Endothelial cell (in vitro differentiated cells): ENCODE results near the gene OR4S1. TPM values are rescaled to one million over a fixed set of nuclear protein-coding genes. Genes with fewer than 3 reads are reported as not detected.

Experiments used
- DNase-seq: peaks from one replicate; pipeline ENCODE4 v3.0.0; 2021; ENCODE audit warnings: low spot score
- H3K27ac Mint-ChIP-seq: one replicate; pipeline ENCODE4 v1.8.0; 2021; ENCODE audit warnings: mixed read lengths, inconsistent platforms; ENCODE audit not compliant: unreplicated experiment
- H3K27me3 Mint-ChIP-seq: one replicate; pipeline ENCODE4 v1.8.0; 2021; ENCODE audit warnings: mild to moderate bottlenecking, moderate library complexity, mixed read lengths, inconsistent platforms; ENCODE audit not compliant: unreplicated experiment
- H3K36me3 Mint-ChIP-seq: one replicate; pipeline ENCODE4 v1.8.0; 2021; ENCODE audit warnings: mild to moderate bottlenecking, low read depth, mixed read lengths, inconsistent platforms; ENCODE audit not compliant: unreplicated experiment
- H3K4me1 Mint-ChIP-seq: one replicate; pipeline ENCODE4 v1.8.0; 2021; ENCODE audit warnings: mild to moderate bottlenecking, mixed read lengths, inconsistent platforms; ENCODE audit not compliant: unreplicated experiment
- H3K4me3 Mint-ChIP-seq: one replicate; pipeline ENCODE4 v1.8.0; 2021; ENCODE audit warnings: mild to moderate bottlenecking, mixed read lengths, inconsistent platforms; ENCODE audit not compliant: unreplicated experiment
- H3K9me3 Mint-ChIP-seq: one replicate; pipeline ENCODE4 v1.8.0; 2021; ENCODE audit warnings: mixed read lengths, inconsistent platforms; ENCODE audit not compliant: unreplicated experiment
- long read RNA-seq: library from polyadenylated mRNA; unstranded; transcript quantifications from one replicate; pipeline ENCODE4 v2.0.0, GENCODE V29; 2020; ENCODE audit not compliant: unreplicated experiment
- total RNA-seq: library from RNA; stranded (reverse); fragmentation: NEBNext Ultra II Directional; extraction: Animal tissue kit (Norgen Biotek cat#: 25700); gene quantifications from one replicate; pipeline ENCODE4 v1.2.1, GENCODE V29; 2021; ENCODE audit not compliant: unreplicated experiment
- TF ChIP-seq, protein P1 (sequence below): fragments of 200-600 bp; sonication (generic); IDR thresholded peaks from one replicate; pipeline ENCODE4 v1.5.0; 2021; ENCODE audit warnings: antibody characterized with exemption; ENCODE audit not compliant: unreplicated experiment

The OR4S1 gene, protein sequence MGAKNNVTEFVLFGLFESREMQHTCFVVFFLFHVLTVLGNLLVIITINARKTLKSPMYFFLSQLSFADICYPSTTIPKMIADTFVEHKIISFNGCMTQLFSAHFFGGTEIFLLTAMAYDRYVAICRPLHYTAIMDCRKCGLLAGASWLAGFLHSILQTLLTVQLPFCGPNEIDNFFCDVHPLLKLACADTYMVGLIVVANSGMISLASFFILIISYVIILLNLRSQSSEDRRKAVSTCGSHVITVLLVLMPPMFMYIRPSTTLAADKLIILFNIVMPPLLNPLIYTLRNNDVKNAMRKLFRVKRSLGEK
- total RNA-seq: not detected
- long read RNA-seq: 0 reads

DNA sequence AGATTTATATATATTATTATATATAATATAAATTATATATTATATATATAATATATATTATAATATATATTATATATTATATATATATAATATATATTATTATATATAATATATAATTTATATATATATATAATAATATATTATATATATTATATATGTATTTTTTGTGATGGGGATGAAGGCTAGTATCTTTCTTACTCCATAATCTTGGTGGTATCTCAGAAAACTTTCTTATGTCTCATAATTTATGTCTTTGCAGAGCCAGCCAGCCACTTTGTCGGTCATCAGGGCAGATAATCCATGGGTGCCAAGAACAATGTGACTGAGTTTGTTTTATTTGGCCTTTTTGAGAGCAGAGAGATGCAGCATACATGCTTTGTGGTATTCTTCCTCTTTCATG, at the start of gene OR4S1:
Gene OR4S1 (plus strand): TSS at position 301 of the 400 bp plus-strand sequence. CDS start 0 bp downstream, at position 301.
- Mint-ChIP-seq H3K9me3 (peaks cover 14% of the 10 kb centered on the region), H3K4me1 (no peaks in the 10 kb centered on the region), H3K4me3 (no peak within 1 kb of the TSS), H3K27ac (no peak within 1 kb of the TSS), H3K36me3 (no peaks in the 10 kb centered on the region), H3K27me3 (peaks cover 1% of the 10 kb centered on the region)
- DNase-seq: no peak
- TF ChIP-seq, protein P1, sequence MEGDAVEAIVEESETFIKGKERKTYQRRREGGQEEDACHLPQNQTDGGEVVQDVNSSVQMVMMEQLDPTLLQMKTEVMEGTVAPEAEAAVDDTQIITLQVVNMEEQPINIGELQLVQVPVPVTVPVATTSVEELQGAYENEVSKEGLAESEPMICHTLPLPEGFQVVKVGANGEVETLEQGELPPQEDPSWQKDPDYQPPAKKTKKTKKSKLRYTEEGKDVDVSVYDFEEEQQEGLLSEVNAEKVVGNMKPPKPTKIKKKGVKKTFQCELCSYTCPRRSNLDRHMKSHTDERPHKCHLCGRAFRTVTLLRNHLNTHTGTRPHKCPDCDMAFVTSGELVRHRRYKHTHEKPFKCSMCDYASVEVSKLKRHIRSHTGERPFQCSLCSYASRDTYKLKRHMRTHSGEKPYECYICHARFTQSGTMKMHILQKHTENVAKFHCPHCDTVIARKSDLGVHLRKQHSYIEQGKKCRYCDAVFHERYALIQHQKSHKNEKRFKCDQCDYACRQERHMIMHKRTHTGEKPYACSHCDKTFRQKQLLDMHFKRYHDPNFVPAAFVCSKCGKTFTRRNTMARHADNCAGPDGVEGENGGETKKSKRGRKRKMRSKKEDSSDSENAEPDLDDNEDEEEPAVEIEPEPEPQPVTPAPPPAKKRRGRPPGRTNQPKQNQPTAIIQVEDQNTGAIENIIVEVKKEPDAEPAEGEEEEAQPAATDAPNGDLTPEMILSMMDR: no peak

DNA sequence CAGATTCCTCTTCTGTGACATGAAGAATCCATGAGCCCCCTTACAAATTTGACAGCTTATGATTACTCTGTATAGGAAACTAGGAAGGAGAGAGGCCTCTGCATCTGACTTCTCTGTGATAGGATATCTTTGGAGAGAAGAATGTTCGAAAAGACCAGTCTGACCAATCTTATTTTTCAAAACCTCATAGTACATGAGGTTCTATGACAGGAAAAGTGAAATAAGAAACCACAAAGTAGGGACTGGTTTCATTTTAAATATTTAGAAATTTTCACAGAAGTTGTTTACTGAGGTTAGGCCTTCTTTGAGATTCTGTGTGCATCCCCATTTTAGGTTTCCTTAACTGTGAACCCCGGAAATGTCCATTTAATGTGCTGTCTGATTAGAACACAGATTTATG, 44.4 kb upstream of the OR4S1 start:
- TF ChIP-seq, protein P1: no peak

DNA sequence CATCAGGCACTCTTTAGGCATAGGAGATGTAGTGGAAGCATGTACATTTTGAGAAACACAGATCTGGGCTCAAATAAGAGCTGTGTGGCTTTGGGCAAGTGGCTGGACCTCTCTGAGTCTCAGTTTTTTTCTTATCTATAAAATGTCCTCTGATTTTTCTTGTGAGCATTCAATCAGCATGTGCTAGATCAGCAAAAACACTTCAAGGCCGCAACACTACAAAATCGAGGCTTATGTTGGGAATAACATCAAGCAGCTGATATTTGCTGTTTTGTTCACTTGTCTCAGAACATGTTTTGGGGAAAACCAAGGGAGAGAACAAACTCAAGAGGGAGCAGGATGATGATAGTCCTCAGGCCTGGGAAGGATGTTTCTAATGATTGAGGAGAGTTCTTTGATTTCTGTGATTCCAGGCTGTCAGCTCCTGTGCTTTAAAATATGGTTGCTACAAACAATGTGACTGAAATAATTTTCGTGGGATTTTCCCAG, 42.6 kb upstream of the OR4S1 start, which contains the start of gene OR4X1:
Gene OR4X1 (plus strand): TSS at position 439 of the 489 bp plus-strand sequence. CDS start 0 bp downstream, at position 439.
- Mint-ChIP-seq H3K27me3 (peaks cover 1% of the 10 kb centered on the region), H3K27ac (no peak within 1 kb of the TSS), H3K9me3 (peaks cover 37% of the 10 kb centered on the region), H3K4me1 (no peaks in the 10 kb centered on the region), H3K36me3 (peaks cover 18% of the 10 kb centered on the region), H3K4me3 (no peak within 1 kb of the TSS)
- TF ChIP-seq, protein P1: no peak
- DNase-seq: no peak

More for the DNA sequence above, 44.4 kb upstream of the OR4S1 start:
- no peak overlapping the region for H3K4me3 Mint-ChIP-seq
- H3K4me1 Mint-ChIP-seq: no peaks in the 10 kb centered on the region
- no peak overlapping the region for H3K27ac Mint-ChIP-seq
- peaks cover 20% of the 10 kb centered on the region for H3K36me3 Mint-ChIP-seq
- no peak for DNase-seq
- H3K27me3 Mint-ChIP-seq: peaks cover 1% of the 10 kb centered on the region
- peaks cover 48% of the 10 kb centered on the region for H3K9me3 Mint-ChIP-seq

DNA sequence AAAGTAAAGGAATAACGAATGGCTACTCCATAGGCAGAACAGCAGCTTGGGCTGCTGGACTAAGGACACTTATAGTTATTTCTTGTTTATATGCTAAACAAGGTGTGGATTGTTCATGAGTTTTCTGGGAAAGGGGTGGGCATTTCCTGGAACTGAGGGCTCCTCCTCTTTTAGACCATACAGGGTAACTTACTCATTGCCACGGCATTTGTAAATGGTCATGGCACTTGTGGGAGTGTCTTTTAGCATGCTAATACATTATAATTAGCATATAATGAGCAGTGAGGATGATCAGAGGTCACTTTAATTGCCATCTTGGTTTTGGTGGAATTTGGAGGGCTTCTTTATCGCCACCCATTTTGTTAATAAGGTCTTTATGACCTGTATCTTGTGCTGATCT, 35.4 kb upstream of the OR4S1 start:
- no peaks in the 10 kb centered on the region for H3K4me1 Mint-ChIP-seq
- H3K9me3 Mint-ChIP-seq: peaks cover 20% of the 10 kb centered on the region
- no peak overlapping the region for H3K27ac Mint-ChIP-seq
- DNase-seq: no peak
- TF ChIP-seq, protein P1: no peak
- H3K36me3 Mint-ChIP-seq: no peaks in the 10 kb centered on the region
- no peak overlapping the region for H3K4me3 Mint-ChIP-seq
- no peaks in the 10 kb centered on the region for H3K27me3 Mint-ChIP-seq

DNA sequence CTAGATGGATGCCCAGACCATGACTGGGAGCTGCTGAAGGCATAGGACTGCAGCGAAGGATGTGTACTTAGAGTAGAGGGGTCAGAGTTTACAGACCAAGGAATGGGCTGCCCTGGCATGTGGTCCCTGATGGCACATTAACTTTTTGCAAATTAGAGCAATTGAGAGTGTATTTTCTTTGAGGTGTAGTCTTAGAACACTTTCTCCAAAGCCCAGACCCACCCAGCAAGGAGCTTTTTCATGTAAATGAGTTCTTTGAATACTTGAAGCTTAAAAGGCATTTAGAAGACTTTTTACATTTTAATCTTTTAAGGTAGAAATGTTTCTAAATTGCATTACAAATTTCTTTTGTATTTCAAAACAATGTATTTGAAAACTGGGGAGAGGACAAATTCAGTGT, 33.4 kb upstream of the OR4S1 start:
- Mint-ChIP-seq H3K4me1 (no peaks in the 10 kb centered on the region), H3K27me3 (no peaks in the 10 kb centered on the region), H3K9me3 (peaks cover 14% of the 10 kb centered on the region), H3K4me3 (no peak overlapping the region), H3K27ac (no peak overlapping the region), H3K36me3 (no peaks in the 10 kb centered on the region)
- DNase-seq: no peak
- TF ChIP-seq, protein P1: no peak
